Esophagus (tissue), 2 donors: ENCODE measurements around the gene RGS11. TPM values are rescaled to one million over a fixed set of nuclear protein-coding genes. Genes with fewer than 3 reads are reported as not detected.
A peak's percentile ranks its signal among the peaks of the same experiment; 100 is the strongest.

Experiments
- H3K27ac ChIP-seq, 2 donors: one replicate each; pipeline ENCODE4 v1.5.1; 2013; ENCODE audit warnings: low read depth in 2 of 2, mild to moderate bottlenecking in 2 of 2, inconsistent platforms in 1 of 2, low read length in 1 of 2, moderate library complexity in 1 of 2
- H3K27me3 ChIP-seq, 2 donors: one replicate each; pipeline ENCODE4 v1.6.1; 2013; ENCODE audit warnings: low read length in 2 of 2, control low read depth in 1 of 2, mild to moderate bottlenecking in 1 of 2; ENCODE audit not compliant: insufficient read depth in 2 of 2, control insufficient read depth in 1 of 2
- H3K36me3 ChIP-seq, 2 donors: one replicate each; pipeline ENCODE4 v1.6.1; 2013; ENCODE audit warnings: low read length in 1 of 2; ENCODE audit not compliant: control insufficient read depth in 2 of 2, insufficient read depth in 2 of 2
- H3K4me1 ChIP-seq, 2 donors: one replicate each; pipeline ENCODE4 v1.6.1; 2013; ENCODE audit warnings: low read length in 1 of 2; ENCODE audit not compliant: control insufficient read depth in 2 of 2, insufficient read depth in 2 of 2
- H3K4me3 ChIP-seq, 2 donors: one replicate each; pipeline ENCODE4 v1.5.1; 2013; ENCODE audit warnings: low read length in 2 of 2, mild to moderate bottlenecking in 2 of 2, low read depth in 1 of 2, moderate library complexity in 1 of 2
- H3K9me3 ChIP-seq, 2 donors: one replicate each; pipeline ENCODE4 v1.6.1; 2013; ENCODE audit warnings: mild to moderate bottlenecking in 2 of 2, low read depth in 1 of 2, low read length in 1 of 2, moderate library complexity in 1 of 2; ENCODE audit not compliant: control insufficient read depth in 2 of 2, insufficient read depth in 1 of 2
- WGBS, 2 donors: extraction: QIAGEN DNeasy Blood & Tissue Kit; methylation state at CpG; one replicate each; pipeline ENCODE4 v1.1.7; 2013; 5-methylcytosine and 5-hydroxymethylcytosine counted together
- polyA plus RNA-seq, 2 donors: library from polyadenylated mRNA; stranded (reverse); fragments of 200-250 nt; gene quantifications; one replicate each; pipeline ENCODE4 v1.2.3, GENCODE V29; 2013
- donor health status: healthy with polysubstance abuse.
- donor health status: Bipolar disorder and iron deficiency.

Gene RGS11
- 1 to 10 TPM; 6.3 to 7.9 TPM for polyA plus RNA-seq

- H3K27ac ChIP-seq = no peak within 1 kb of the TSS
Observed at GRCh38 chr16:275786-276232, at the start of gene RGS11. Gene RGS11, minus strand, starts transcription at chr16:275944. Its CDS starts 33 bp downstream, at chr16:275911.

DNA sequence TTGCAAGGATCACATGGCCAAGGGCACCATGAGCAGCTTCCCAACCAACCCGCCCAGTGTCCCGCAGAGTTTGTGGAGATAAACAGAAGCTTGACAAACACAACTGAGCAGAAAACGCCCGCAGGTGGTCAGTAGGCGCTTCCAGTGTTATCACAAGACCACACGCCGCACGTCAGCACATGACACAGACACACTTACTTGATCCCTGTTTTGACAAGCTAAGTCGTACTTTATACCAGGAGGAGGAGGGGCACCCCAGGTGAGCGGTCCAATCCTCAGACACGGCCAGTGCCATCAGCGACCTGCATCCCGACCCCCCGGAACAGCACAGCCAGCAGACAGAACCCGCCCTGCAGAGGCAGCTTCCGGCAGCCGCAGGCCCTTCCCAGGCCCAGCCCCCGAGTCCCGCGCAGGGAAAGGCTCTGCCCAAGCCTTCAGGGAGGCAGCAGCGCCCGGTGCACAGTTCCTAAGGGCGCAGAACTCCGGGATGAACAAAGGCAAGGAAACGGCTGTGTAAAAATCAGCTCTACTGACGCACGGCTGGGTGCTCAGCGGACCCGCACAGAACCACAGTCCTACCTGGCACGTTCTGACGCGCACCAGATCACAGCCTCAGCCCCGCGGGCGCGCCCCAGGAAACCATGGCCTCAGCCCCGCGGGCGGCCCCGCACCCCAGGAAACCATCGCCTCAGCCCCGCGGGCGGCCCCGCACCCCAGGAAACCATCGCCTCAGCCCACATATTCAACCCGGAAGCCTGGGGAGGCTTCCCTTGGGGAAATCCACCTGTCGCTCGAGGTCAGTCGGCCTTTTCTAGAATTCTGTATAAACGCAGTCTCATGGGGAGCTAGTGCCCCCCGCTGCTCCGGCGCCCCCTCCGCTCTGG is 48.9 kb upstream of the RGS11 start:
- H3K4me3 ChIP-seq = no peak overlapping the region
- no peaks in the 10 kb centered on the region for H3K9me3 ChIP-seq
- 52 to 57% methylated on average over 51 to 55 of the region's 55 CpGs for WGBS, 2 donors
- no peaks in the 10 kb centered on the region for H3K27me3 ChIP-seq
- H3K4me1 ChIP-seq = peaks cover 6 to 19% of the 10 kb centered on the region in 2 donors
- H3K36me3 ChIP-seq = peaks cover 0 to 11% of the 10 kb centered on the region in 2 donors
- no peak overlapping the region for H3K27ac ChIP-seq

More at GRCh38 chr16:275786-276232, at the start of gene RGS11:
- WGBS, 2 donors = 4 to 10% methylated on average over 13 to 56 of the region's 56 CpGs
- Histone ChIP-seq H3K4me3 (peak within 1 kb of the TSS; percentile 45 to 46), H3K4me1 (peaks cover 6 to 9% of the 10 kb centered on the region in 2 donors), H3K36me3 (no peaks in the 10 kb centered on the region), H3K27me3 (peaks cover 0 to 9% of the 10 kb centered on the region in 2 donors), H3K9me3 (no peaks in the 10 kb centered on the region)

DNA sequence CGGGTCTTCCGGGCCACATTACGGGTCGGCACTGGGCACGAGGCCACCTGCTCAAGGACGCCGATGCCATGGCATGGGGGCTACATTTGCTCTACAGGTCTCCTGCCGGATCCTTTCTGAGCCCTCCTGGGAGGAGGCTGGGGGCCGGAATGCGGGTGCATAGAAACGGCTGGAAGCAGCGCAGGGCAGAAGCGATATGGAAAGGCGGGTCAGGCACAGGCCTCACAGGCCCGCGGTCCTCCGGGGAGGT is 48.4 kb upstream of the RGS11 start:
- H3K4me3 ChIP-seq = no peak overlapping the region
- WGBS, 2 donors = 91 to 92% methylated on average over 17 of the region's 17 CpGs
- no peaks in the 10 kb centered on the region for H3K9me3 ChIP-seq
- peaks cover 6 to 19% of the 10 kb centered on the region in 2 donors for H3K4me1 ChIP-seq
- peaks cover 0 to 14% of the 10 kb centered on the region in 2 donors for H3K36me3 ChIP-seq
- no peak overlapping the region for H3K27ac ChIP-seq
- no peaks in the 10 kb centered on the region for H3K27me3 ChIP-seq

DNA sequence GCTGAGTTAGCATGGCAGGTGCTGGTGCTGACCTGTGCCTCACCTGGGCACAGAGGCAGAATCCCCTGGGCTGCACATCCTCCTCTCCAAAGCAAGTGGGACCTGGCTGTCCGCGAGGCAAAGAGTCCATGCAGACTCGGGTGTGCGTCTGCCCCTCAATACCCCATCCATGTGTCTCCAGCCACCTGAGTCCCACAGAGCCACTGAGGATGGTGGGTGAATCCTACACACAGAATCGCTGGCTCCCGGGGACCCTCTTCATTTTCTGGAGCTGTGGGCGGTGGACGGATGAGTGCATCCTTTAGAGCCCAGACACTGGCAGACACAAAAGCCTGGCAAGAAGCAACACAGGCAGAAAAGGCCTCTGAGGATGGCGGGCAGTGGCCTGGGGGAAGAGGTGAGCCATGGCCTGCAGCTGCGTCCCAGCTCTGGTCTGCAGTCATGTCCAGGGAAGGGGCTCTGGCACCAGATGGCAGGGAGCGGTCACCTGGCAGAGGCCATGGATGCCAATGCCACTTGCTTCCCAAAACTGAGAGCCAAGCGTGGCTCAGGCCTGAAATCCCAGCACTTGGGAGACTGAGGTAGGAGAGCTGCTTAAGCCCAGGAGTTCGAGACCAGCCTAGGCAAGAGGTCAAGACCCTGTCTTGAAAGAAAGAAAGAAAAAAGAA is 46.9 kb upstream of the RGS11 start:
- no peak overlapping the region for H3K4me3 ChIP-seq
- no peak overlapping the region for H3K27ac ChIP-seq
- H3K36me3 ChIP-seq = peaks cover 3 to 23% of the 10 kb centered on the region in 2 donors
- 92 to 93% methylated on average over 13 of the region's 13 CpGs for WGBS, 2 donors
- H3K27me3 ChIP-seq = no peaks in the 10 kb centered on the region
- H3K9me3 ChIP-seq = no peaks in the 10 kb centered on the region
- peaks cover 6 to 17% of the 10 kb centered on the region in 2 donors for H3K4me1 ChIP-seq

DNA sequence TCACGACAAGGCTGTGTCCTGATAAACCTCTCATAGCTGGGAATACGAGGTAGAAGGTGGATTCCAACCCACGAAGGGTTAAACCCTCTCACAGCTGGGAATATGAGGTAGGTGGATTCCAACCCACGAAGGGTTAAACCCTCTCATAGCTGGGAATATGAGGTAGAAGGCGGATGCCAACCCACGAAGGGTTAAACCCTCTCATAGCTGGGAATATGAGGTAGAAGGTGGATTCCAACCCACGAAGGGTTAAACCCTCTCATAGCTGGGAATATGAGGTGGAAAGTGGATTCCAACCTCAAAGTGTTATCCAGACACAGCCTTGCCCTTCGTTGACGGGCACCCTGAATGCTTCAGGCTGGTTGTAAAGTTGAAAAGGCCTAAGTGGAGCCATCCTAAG is 45.8 kb upstream of the RGS11 start:
- H3K27ac ChIP-seq = no peak overlapping the region
- no peaks in the 10 kb centered on the region for H3K9me3 ChIP-seq
- WGBS, 2 donors = 72 to 75% methylated on average over 9 of the region's 9 CpGs
- no peak overlapping the region for H3K4me3 ChIP-seq
- peaks cover 6 to 13% of the 10 kb centered on the region in 2 donors for H3K4me1 ChIP-seq
- no peaks in the 10 kb centered on the region for H3K27me3 ChIP-seq
- H3K36me3 ChIP-seq = peaks cover 3 to 26% of the 10 kb centered on the region in 2 donors

- H3K4me3 ChIP-seq = no peak overlapping the region
- H3K9me3 ChIP-seq = no peaks in the 10 kb centered on the region
- H3K4me1 ChIP-seq = peaks cover 6 to 8% of the 10 kb centered on the region in 2 donors
- peaks cover 3 to 22% of the 10 kb centered on the region in 2 donors for H3K36me3 ChIP-seq
- 87 to 88% methylated on average over 5 of the region's 5 CpGs for WGBS, 2 donors
- H3K27ac ChIP-seq = no peak overlapping the region
- no peaks in the 10 kb centered on the region for H3K27me3 ChIP-seq
Observed at GRCh38 chr16:320206-320605, 44.5 kb upstream of the RGS11 start.

DNA sequence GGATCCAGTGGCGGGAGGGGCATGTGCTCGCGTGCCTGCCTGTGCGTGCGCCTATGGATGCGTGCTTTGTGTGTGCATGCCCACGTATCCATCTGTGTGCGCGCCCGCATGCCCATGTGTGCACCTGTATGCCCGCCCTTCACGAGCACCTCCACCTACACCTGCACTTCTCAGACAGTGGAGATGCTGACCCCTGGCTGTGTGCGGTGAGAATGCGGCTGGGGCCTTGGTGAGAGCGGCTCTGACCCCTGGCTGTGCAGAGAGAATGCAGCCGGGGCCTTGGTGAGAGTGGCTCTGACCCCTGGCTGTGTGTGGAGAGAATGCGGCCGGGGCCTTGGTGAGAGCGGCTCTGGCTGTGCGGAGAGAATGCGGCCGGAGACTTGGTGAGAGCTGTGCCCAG is 42.9 kb upstream of the RGS11 start:
- peaks cover 8 to 29% of the 10 kb centered on the region in 2 donors for H3K36me3 ChIP-seq

GRCh38 chr16:317583-317982 is 41.8 kb upstream of the RGS11 start:
- H3K4me1 ChIP-seq = no peaks in the 10 kb centered on the region
- H3K36me3 ChIP-seq = peaks cover 12 to 36% of the 10 kb centered on the region in 2 donors
- H3K27me3 ChIP-seq = no peaks in the 10 kb centered on the region
- H3K27ac ChIP-seq = no peak overlapping the region
- no peaks in the 10 kb centered on the region for H3K9me3 ChIP-seq
- WGBS, 2 donors = 93 to 95% methylated on average over 5 of the region's 5 CpGs
- H3K4me3 ChIP-seq = no peak overlapping the region

More for the DNA sequence above, 42.9 kb upstream of the RGS11 start:
- H3K9me3 ChIP-seq = no peaks in the 10 kb centered on the region
- no peaks in the 10 kb centered on the region for H3K4me1 ChIP-seq
- H3K27me3 ChIP-seq = no peaks in the 10 kb centered on the region
- H3K27ac ChIP-seq = no peak overlapping the region
- H3K4me3 ChIP-seq = no peak overlapping the region
- WGBS, 2 donors = 89 to 93% methylated on average over 22 of the region's 22 CpGs

DNA sequence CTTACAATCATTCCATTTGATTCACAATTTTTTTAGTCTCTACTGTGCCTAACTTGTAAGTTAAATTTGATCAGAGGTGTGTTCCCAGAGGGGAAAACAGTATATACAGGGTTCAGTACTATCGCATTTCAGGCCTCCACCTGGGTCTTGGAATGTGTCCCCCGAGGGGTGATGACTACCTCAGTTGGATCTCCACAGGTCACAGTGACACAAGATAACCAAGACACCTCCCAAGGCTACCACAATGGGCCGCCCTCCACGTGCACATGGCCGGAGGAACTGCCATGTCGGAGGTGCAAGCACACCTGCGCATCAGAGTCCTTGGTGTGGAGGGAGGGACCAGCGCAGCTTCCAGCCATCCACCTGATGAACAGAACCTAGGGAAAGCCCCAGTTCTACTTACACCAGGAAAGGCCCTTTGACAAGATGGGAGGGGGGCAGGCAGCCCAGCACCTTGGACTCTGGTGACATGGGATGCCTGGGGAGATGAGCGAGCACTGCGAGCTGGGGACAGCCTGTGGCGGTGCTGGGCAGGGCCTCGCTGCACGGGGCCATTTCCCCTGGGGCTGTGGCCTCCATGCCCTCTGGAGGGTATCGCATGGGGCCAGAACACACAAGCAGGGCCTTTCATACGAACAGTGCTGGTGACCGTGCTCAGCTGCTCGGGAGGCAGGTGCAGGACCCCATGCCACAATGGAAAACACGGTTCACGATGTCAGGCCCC is 41.2 kb upstream of the RGS11 start:
- Histone ChIP-seq H3K27me3 (no peaks in the 10 kb centered on the region), H3K9me3 (no peaks in the 10 kb centered on the region), H3K27ac (no peak overlapping the region), H3K4me1 (no peaks in the 10 kb centered on the region), H3K36me3 (peaks cover 12 to 38% of the 10 kb centered on the region in 2 donors), H3K4me3 (no peak overlapping the region)
- 86 to 93% methylated on average over 19 of the region's 19 CpGs for WGBS, 2 donors
